DMS53 treated with DMSO at 0.1 percent for 48 hours (cell line): ENCODE measurements around the gene NEDD8.

Source experiments
- DNase-seq: peaks from one replicate; lab custom pipeline; 2025; ENCODE audit not compliant: unreplicated experiment; lab: John Stamatoyannopoulos, UW

NEDD8 gene

DNA sequence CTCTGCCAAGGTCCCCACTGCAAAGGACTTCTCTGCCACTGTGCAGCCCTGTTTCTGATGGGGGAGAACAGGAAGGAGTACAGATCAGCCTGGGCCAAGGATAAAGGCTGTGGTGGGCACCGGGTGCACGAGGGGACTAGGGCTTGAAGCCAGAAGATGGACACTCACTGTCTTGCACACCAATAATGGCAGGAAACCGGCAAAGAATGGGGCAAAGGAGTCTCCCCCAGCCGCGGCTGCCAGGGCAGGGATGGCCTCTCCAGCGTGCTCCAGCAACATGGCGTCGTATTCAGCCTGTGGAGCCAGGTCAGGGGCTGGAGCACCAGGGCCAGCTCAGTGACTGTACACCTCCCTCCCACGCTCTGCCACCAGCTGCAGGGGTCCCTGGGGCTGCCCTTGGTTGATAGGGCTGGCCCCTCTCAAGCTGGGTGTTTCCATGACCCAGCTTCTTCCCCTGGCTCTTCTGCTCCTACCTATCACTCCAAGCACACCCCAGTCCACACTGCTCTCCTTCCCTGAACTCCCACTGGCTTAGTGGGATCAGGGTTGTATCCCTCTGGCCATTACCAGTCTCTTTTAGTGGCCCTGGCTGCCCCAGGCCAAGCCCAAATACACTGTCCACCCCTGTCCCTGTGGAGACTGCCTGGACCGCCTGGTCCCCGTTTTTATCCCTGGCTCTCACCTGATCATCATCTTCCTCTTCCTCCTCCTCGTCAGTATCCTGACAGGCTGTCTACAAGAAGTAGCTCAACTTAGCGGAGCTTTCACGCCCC lies 49.9 kb downstream of the NEDD8 start:
- DNase-seq = no peak

DNA sequence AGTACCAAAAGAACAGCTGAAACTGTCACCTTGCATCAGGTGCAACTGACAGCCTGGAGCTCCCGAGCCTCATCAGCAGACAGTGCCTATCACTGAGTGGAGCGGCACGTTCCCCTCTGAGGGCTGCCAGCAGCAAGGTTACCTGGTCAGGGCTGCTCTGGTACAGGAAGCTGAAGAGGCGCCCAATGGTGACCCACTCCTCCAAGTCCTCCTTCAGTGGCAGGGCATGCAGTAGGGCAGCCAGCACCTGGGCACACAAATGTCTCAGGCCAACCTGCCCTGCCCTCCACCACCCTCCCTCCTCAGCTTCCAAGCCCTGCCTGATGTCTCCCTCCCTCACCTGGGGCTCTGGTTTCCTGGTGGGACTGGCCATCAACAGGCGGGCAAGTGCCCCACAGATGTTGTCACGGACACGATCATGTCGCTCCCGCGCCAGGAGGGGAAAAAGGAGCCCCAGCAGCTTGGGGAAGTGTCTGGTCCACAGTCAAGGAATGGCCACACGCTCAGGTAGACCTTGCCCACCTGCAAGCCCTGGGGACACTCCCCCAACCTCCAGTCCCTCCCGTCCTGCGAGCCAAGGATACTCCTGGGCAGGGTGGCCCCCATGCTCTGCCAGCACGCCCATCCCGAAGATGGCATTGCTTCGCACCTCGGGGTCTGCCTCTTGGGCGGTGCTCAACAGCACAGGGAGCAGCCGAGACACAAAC lies 50.6 kb downstream of the NEDD8 start:
- no peak for DNase-seq

DNA sequence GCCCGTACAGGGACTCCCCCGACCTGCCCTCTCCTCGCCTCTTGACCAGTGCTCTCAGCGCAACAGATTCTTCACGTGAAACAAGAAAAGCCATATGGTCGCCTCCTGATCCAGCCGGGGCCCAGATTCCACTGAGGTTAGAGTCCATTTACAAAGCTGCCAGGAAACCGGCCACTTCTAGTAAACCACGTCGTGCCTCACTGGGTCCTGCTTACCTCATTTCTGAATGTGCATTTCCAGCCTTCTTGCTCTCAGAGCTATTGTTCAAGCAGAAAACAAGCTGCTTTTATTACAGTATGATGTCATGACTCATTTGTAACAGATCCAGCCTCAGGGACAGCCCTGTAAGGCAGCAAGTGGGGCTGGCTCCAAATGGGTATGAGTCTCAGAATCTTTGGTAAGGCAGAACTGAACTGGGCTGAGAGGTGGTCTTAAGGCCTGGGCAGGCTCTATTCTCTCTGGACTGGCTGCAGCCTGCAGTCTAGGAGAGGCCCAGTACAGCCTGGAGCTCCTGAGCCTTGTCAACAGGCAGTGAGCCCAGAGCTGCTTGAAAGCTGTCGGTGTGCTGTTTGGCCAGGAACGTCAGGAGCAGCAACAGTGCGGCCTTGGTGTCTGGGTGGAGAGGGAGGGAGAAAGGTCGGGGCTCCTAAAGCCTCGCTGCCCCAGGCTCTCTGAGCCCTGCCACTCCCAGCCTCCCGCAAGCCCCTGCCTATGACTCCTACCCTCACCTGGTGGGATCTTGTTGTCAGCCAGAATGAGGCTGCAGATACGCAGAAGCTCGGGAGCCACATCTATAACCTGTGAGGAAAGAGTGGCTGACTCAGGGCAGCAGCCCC lies 52.0 kb downstream of the NEDD8 start:
- DNase-seq = no peak

DNA sequence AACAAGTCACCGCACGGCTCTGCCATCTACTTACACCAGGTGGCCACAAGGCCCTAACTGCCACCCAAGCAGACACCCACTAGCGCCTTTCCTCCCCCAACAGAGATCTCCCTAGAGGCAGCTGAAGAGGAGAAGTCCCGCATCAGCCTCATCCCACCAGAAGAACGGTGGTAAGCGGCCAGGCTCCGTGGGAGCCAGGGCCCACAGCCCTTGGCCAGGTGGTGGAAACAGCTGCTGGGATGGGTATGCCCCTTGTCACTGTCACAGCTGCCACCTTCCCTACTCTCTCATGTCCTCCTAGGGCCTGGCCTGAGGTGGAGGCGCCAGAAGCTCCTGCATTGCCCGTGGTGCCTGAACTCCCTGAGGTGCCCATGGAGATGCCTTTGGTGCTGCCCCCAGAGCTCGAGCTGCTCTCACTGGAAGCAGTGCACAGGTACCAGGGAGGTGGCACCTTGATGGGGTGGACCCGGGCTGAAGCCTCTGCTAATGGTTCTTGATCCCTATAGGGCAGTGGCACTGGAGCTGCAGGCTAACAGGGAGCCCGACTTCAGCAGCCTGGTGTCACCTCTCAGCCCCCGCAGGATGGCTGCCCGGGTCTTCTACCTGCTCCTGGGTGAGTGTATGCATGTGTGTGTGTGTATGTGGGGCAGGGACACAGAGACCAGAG lies 52.7 kb downstream of the NEDD8 start:
- no peak for DNase-seq

DNA sequence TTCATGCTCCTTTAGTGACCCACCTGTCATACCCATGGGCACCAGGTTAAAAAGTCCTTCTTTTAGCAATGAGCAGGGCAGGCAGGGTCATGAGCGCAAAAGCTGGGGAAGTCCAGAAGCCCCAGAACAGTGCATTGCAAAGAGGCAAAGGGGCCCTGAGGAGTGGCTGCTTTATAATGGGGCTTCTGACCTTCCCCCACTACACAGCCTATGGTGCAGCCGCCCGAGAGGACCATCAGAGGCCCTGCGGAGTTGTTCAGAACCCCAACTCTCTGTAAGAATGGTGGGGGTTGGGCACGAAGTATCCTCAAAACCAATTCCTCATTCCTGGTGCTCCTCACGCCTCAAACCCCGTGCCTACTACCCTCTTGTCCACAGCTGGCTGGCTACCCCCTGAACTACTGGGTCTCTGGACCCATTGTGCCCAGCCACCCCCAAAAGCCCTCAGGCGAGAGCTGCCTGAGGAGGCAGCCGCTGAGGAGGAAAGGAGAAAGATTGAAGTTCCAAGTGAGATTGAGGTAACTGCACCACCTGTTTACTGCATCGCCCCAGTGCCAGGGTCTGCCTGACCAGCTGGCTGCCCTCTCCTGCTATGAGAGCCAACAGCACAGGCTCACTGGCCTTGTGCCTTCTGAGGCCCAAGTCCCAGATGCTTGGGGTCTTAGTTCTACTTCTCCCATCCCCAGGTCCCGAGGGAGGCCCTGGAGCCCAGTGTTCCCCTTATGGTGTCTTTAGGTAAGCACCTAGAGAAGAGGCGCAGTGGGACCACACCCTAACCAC lies 53.6 kb downstream of the NEDD8 start:
- DNase-seq = no peak

DNA sequence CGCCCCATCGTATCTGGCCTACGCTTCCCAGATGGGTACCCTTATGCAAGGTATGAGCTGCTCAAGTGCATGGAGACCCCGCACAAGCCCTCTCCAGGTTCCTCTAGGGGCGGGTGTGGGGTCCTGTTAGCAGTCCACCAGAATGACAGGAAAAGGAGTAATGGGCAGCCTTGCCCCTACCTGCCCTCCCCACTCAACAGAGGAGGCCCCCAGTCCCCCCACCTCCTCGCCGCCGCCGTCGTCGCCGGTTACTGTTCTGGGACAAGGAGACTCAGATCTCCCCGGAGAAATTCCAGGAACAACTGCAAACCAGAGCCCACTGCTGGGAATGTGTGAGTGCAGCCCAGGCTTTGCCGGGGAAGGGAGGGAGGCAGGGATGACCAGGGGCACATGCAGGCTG lies 54.3 kb downstream of the NEDD8 start:
- DNase-seq = no peak

DNA sequence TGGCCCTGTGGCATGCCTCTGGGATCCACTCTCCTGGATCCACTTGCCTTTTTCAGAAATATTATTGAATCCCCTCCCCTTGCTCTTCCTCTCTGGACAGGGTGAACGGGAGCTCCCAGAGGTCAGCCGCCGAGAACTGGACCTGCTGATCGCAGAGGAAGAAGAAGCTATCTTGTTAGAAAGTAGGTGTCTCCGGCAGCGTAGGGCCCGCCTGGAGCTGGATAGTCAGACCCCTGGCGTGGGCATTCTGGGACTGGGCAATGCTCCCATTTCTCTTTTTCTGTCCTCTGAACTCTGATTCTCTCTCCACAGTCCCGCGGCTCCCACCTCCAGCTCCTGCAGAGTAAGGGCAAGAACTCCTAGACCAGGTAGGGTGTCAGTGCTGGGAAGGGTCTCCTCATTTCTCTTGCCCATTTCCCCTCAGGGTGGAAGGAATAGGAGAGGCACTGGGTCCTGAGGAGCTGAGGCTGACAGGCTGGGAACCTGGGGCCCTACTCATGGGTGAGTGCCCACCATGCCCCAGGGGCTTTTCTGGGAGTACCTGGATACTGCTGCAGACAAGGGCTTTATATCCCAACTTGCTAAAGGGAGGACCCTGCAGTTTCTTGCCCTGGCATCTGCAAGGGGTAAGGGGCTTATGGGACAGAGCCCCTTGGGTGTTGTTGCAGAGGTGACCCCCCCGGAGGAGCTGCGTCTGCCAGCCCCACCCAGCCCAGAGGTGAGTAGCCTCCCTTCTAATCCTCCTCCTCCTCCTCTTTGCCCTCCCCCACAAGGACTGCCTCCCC lies 54.9 kb downstream of the NEDD8 start:
- no peak for DNase-seq

DNA sequence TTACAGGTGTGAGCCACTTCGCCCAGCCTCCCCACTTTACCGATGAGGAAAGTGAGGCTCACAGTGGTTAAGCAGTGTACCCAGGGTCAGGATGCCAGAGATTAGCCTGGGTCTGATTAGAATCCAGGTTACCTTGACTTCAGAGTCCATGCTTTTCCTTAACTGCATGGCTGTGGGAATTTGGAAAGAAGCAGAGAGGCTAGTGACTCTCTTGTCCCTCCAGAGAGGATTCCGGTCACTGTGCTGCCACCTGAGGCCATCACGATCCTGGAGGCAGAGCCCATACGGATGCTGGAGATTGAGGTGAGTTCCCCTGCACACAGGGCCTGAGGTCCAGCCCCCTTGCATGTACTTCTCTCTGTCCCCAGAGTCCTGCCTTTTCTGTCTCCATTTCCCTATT lies 55.6 kb downstream of the NEDD8 start:
- no peak for DNase-seq

DNA sequence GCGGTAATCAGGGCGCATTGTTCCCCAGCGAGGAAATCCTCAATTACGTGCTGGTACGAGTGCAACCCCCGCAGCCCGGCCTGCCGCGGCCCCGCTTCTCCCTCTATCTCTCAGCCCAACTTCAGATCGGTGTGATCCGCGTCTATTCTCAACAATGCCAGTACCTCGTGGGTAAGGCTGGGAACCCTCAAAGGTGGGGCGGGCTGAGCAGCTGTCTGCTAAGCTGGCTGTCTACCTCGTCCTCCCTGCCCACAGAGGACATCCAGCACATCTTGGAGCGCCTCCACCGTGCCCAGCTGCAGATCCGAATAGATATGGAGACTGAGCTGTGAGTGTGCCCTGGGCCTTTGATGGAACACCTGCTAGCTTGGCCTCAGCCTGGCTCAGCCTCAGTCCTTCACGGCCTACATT lies 59.3 kb downstream of the NEDD8 start:
- no peak for DNase-seq

DNA sequence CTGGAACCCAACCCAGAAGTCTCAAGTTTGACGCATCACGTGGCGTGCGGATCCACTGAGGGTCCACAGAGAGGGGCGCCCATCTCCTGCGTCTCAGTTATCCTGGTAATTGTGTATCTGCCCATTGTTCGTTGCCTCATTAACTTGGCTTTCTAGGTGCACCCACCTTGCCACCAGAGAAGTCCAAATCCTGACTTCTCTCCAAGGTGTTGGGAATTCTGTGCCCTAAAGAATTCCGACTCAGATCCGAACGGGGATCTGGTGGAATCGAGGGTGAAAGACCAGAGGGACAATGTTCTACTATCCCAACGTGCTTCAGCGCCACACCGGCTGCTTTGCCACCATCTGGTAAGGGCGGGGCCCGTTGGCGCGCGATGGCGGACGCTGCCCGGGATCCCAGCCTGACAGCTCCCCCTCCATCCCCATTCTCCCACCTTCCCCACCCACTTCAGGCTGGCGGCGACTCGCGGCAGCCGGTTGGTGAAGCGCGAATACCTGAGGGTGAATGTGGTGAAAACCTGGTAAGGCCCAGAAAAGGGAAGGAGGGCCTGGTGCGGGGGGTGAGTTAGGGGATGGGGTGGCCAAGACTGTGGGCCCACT lies 59.8 kb downstream of the NEDD8 start:
- DNase-seq = no peak

DNA sequence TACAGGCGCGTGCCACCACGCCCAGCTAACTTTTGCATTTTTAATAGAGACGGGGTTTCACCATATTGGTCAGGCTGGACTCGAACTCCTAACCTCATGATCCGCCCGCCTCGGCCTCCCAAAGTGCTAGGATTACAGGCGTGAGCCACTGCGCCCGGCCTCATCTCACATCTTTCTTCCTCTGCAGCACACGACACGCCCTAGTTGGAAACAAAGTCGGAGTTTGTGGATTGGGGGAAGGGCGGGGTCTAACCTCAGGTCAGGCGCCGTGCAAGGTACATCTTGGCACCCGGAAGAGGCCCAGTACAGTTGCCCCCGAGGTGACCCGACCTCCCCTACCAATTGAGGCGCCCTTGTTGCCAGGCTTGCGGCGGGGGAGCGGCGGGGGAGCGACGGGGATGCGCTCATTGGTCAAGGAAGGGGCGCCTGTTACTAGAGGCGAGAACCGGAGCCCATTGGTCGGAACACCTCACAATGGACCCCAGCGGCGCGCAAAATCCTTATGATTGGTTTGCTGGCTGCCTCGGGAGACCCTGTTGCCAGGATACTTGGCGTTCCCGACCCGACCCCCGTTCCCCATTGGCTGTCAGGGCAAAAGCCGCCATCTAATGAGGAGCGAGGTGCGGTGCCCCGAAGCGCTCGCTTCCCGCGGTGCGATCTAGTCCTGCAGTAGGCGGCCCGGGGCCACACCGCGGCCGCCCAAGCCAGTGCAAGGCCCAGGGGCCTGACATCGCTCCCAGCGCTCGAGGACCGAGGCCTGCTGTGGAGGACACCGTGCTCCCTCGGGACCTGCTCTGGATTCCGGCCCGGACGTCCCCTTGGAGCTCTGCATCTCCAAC lies 60.5 kb downstream of the NEDD8 start, which contains the start of gene REC8:
TSS of gene REC8 (plus strand) at position 659 of the 839 bp plus-strand sequence. CDS start 473 bp downstream, outside the sequence.
- DNase-seq = no peak

DNA sequence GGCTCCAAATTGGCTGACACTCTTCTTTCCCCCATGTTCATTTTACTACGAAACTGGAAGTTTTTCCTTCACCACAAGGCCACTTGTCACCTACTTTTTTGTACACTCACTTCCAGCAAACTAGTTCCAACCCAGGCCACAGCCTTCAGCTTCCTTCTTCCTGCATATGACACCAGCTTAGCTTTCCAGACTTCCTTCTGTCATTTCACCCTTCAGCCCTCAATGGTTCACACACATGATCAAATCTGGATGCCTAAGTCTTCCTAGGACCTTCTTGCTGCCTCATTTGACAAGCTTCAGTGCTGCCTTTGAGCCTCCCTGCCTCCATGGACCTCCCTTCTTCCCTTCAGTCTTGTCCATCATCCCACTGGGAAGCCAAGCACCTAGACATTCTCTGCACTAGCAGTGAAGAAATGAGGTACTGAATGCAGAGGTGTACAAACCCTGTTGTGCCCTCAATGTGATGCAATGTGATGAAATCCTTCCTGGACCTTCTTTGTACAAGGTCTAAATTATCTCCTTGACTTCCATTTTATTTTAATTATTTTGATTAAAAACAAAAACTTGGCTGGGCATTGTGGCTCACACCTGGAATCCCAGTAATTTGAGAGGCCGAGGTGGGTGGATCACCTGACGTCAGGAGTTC lies 64.6 kb downstream of the NEDD8 start:
- DNase-seq = no peak
